Measurements from ENCODE around the gene TNS1.

The TNS1 gene

DNA sequence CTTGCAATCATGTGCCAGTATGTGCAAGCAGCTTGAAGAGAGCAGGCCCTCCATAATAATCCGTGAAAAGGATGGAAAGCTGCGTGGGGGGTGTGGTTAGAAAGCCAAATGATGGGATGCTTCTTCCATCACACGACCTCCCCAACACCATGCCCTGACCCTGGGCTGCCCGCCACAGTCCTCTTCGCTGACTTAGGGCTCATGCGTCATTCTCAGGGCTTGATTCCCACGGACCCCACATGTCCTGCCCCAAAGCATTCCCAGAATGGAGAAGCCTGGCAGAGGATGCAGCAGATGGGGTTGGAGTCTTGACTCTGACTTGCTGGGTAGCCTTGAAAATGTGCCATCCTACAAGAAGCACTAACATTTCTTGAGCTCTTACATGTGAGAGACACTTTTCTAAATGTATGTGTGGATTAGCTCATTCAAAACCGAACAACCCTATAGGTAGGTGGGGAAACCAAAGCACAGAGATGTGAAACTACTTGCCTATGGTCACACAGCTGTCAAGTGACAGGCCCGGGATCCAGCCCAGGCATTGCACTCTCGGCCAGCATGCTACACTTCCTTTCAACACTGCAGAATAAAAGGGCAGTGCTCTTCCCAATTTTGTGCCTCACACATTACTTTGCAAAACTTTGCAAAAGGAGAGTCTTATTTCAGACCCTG, 3.7 kb downstream of the TNS1 start:
- no peak for DNase-seq (ENCODE audit: low spot score)

DNA sequence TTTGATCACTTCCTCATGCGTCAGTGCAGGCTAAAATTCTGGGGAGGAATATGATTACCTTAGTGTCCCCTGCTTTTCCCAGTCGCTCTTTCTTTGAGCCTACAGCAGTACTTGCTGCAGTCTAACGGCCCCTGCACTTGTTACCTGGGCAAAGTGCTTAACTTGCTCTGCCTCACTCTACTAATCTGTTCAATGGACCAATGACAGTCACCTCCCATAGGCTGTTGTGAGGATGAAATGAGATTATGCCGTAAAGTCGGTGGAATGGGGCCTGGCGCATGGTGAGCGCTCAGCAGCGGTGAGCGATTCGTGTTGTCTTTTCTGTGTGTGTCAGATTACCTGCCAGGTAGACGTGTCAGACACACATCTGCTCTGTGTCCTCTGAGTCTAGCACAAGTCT, 5.3 kb downstream of the TNS1 start:
- no peak for DNase-seq (ENCODE audit: low spot score)

DNA sequence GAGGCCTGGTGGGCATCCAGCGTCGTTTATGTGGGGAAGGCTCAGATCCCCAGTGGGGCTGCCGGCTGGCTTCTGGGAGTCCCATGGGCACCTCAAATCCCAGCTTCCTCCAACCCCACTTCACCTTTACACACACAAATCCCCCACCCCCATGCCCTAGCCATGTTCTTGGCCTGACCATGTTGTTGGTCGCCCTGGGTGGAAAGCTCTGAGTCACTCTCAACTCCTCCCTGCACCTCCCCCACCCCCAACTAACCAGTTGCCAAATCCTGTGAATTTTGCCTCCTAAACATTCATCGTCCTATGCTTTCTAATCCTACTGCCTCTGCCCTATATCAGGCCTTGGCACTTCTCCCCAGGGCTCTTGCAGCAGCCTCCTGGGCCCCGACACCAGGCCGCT, 6.4 kb downstream of the TNS1 start:
- DNase-seq (ENCODE audit: low spot score) = no peak

DNA sequence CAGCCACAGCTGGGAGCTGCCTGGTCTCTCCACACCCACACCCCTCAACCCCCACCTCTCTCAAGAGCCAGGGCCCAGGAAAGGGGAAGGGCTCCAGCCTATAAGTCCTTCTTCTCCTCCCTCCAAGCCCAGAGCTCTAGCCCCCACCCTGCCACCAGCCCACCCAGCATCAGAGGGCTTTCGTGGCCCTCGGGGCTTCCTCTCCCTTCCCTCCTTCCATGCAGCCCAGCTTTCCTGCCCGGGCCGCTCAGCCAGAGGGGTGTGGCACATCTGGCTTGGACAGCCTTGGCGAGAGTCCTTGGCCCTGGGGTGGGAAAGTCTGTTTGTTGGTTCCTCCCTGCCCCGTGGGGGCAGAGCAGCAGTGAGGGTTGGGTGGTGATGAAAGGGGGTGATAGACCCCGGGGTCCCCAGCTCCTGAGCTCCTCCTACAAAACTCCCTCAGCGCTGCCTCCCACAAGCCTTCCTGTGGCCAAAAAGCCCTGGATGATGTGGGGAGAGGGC, 7.0 kb downstream of the TNS1 start:
- DNase-seq (ENCODE audit: low spot score) = no peak

DNA sequence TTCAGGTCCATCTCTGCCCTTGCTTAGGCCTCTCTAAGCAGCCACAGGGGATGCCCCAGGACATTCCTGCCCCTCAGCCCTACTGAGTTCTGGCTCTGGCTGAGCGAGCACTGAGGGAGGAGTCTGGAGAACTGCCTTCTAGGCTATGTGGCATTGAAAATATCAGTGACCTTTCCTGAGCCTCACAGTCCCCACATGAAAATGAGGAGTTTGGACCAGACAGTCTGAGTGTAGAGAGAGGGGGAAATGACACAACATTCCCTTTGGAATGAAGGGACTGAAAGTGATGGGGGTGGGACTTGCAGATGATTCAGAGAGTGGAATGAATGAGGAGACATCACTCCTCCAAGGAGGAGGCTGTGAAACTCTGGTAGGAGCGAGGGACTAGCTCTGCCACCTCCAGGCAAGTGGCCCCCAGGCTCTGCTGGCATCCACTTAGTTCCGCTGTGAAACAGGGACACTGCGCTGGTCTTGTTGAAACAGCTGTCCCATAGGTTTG, 8.0 kb downstream of the TNS1 start:
- DNase-seq (ENCODE audit: low spot score) = peak; percentile 87

DNA sequence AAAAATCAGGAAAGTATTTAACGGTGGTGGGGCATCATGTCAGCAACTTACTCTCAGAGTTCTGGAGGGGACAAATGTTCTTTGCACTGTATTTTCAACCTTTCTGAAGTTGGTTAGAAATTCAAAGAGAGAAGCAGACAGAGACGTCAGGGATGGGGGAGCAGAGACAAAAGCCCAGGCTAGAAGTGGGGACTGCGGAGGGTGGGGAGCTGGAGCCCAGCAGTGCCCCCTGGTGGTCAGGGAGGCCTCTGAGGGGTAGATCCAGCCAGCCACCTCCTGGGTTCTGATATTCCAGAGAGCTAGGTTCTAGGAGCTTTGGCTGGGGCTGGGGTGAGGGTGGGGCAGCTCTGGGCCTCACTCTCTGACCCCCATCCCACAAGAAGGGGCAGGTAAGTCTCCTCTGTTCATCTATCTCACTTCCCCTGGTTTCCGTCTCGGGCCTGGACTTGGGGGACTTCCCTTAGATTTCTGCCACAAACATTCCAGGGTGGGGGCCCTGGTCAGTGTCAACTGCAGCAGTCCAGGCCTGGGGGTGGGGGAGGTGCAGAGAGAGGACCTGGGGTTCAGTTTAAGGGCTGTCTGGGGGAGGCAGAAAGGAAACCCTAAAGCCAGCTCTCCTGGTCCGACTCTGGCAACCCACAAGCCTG, 8.9 kb downstream of the TNS1 start:
- no peak for DNase-seq (ENCODE audit: low spot score)

DNA sequence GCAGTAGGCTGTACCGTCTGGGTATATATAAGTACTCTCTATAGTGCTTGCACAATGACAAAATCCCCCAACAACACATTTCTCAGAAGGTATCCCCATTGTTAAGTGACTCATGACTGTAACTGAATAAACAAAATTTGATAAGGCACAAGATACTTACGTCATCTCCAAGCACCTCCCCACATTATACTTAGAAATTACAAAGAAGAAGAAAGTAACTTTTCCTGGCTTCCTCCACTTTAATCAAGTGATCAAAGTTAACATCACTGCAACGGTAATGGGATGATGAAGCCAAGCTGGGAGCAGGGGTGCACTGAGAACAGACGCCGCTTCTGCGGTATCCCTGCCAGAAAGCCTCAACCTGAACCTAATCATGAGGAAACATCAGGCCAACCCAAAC, 9.7 kb downstream of the TNS1 start:
- no peak for DNase-seq (ENCODE audit: low spot score)

DNA sequence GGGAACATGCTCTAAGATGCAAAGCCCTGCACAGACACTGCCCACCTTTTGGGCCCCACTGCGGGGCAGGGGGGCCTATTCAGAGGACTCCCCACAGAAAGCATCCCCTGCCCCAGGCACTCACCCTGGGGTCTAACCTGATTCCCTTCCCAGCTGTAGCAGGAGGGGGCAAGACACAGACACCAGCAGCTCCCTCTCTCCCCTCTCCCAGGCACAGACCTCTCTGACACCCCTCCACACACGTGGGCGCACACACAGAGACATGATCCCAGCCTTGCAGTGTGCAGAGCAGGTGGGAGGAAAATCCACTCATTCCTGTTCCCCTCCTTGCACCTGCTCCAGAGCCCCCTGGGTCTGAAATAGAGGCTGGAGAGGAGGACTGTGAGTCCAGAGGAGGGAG, 10.7 kb downstream of the TNS1 start:
- no peak for DNase-seq (ENCODE audit: low spot score)

DNA sequence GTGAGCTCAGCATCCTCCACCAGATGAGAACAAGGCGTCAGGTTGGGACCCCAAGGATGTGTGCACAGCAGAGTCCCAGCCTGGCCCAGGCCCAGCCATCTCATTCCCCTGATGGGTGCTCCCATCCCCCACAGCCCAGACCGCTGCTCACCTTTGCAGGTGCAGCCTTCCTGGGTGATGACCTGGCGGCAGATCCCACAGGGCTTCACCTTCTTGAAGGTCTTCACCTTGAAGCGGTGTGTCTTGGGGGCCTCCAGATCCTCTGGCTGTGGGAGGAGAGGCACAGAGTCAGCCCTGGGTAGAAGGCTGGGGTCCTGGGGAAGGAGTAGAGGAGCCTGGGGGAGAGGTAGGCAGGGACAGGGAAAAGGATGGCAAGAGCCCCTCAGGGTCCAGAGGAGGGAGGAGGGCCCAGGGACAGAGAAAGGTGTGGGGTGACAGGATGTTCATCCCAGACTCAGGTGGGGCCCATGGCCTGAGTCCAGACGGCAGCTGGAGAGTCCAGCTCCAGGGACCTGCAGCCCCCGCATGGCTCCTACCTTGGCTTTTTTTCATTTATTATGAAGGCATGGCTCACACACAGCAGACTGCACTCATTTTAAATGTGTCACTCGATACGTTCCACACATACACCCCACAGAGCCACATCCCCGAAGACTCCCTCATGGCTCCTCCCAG, 11.9 kb downstream of the TNS1 start:
- no peak for DNase-seq (ENCODE audit: low spot score)

DNA sequence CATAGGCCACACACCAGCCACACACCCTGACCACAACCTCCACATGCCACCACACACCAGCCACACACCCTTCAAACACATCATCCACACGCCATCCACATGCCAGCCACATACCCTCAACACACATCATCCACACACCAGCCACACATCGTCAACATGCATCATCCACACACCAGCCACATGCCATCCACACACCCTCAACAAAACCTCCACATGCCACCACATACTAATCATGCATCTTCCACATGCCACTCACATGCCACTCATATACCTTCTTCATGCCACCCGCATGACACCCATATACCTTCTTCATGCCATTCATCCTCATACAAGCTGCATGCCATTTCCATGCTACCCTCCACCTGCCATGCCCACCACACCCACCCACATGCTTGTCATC, 12.4 kb downstream of the TNS1 start:
- DNase-seq (ENCODE audit: low spot score) = no peak

DNA sequence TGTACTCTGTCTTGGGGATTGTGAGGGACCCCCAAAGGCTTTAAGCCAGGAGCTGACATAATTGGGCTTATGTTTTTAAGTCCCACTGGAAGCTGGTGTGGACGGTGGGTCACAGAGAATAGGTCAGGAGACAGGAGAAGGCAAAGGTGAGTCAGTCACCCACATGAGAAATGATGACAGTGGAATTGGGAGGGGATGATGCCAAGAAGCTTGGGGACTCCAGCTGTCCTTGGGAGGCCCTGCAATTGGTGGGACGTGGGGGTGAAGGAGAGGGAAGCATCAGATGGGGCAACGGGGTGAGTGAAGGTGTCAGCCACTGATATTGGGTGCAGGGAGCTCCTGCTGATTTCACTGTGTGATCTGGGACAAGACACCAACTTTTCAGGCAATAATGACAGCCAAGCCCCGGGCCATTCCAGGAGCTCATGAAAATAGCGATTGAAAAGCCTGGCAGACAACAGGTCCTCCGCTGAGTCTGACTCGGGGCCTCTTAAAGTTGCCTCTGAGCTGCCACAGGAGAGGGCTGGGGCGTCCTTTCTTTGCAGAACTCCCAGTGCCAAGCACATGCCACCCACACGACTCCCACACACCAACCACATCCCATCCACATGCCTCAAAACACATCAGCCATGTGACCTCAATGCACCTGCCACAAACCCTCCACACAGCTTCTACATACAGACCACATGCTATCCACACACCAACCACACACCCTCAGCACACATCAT, 13.4 kb downstream of the TNS1 start:
- no peak for DNase-seq (ENCODE audit: low spot score)

DNA sequence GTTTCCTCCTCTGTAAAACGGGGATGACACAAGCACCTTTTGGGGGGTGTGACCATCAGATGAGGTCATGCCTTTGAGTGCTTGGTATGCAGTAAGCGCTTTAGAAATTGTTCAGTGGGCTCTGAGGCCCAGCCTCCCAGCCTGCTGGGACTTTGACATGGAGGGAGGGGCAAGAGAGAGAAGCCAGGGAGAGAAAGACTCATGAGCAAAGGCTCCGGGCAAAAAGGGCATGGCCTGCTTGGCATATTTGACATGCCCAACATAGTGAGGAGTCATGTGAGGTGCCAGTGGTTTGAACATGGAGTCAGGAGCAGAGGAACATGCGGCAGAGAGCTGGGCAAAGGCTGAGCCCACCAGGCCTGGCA, 14.0 kb downstream of the TNS1 start:
- DNase-seq (ENCODE audit: low spot score) = no peak

DNA sequence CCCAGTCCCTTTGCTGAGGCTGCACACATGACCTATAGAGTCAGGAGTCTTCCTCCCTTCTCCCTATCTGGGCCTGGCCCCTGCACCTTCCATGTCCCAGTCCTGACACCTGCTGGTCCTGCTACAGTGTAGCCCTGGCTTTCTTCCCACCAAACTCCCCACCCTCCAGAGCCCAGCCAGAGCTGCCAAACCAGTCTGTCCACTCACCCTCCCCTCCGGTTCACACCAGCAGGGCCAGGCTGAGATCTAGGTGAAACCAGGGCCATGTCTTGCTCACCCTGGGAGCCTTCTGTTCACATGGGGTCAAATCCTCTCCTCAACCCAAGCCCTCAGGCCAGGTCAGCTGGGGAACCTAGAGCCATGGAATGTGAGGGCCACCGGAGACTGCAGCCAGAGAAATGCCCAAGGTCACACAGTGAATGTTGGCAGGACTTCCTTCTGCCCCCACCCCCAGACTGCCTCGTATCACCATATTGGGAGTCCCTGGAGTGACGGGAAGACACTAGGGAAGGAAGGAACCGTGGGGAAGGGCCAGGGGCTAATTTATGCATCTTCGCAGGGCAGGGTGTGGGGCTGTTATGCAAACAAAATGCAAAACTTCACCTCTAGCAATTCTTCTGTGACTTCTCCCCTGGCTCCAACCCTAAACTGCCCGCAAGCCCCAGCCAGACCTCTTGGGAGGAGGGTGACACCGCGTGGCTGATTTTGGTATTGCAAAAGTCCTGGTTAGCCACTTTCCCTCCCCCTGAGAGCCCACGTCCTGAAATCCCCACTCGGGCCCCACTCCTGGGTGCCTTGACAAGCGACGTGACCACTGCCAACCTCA, 14.6 kb downstream of the TNS1 start:
- DNase-seq (ENCODE audit: low spot score) = peak; percentile 74

DNA sequence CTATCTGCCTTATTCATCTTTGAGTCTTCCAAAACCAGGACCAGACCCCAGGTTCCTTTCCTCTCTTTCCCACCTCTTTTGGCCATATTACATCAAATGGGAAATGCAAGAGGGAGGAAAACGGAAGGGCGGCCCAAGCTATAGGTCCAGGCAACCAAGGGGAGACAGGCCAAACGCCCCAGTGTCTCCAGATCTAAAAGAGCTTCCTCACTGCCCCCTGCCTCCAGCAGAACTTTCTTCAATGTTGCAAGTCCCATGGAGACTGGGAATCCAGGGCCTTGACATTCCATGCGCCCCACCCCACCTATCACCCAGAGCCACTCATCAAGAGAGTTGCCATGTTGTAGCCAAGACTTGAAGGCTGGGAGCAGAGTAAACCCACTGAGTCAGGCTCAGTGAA, 15.4 kb downstream of the TNS1 start:
- DNase-seq (ENCODE audit: low spot score) = no peak

DNA sequence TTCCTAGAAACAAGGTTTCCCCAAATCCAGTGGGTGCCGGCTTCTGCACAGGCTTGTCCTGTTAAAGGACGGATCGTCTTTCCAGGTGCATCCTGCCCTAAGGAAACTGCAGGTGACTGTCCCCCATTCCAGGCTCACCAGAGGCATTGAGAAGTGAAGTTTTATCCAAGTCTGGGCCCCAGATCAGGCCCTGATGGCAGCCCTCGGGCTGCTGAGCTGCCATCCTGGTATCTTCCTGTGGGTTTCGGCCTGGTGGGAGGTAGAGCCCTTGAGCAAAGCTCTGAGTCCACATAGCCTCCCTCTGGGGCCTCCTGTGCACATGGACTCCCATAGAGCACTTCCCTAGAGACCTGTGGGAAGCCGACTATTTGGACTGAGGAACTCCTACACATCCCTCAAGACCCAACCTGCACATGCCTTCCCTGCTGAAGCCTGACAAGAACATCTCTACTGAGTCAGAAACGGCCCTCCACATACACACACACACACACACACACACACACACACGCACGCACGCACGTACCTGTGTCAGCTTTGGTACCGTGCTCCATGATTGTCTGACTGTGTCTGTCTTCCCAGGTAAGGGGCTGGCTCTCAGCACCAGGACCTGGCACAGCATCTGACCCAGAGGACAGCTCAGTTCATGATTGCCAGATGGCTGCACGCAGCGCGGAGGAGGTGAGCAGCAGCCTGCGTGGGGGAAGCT, 16.4 kb downstream of the TNS1 start:
- no peak for DNase-seq (ENCODE audit: low spot score)

DNA sequence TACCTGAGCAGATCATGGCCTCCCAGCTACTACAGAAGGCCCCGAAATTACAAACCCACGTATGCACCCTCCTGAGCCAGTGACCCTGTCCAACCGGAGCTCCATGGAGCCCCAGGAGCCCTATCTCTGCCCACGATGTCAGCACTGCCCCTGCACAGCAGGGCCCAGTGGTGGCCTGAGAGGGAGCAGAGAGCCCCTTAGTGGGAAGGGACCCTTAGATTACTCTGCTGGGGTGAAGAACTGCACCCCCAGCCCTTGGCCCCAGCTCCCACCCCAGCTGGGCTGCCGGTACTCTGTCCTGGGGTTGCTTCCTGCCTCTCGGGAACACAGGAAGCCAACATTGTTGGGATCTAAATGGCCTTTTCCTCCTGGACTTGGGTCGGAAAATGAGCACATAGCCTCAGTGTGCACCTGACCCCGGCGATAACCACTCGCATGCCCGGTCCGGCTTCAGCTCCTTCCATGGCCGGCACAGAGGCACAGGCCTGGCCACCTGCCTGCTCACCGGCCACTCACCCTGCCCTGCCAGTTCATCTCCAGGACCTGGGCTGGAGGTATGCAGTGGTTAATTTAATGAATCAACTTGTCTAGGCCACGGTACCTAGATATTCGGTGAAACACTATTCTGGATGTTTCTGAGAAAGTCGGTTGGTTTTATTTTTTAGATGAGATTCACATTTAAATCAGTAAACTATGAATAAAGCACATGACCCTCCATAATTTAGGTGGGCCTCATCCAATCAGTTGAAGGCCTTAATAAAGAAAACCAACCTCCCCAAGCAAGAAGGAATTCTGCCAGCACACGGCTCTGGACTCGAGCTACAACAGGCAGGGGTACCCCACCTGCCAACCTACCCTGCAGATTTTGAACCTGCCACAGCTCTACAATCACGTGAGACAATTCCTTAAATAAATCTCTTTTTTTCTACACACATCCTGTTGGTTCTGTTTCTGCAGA, 19.2 kb downstream of the TNS1 start:
- DNase-seq (ENCODE audit: low spot score) = no peak

DNA sequence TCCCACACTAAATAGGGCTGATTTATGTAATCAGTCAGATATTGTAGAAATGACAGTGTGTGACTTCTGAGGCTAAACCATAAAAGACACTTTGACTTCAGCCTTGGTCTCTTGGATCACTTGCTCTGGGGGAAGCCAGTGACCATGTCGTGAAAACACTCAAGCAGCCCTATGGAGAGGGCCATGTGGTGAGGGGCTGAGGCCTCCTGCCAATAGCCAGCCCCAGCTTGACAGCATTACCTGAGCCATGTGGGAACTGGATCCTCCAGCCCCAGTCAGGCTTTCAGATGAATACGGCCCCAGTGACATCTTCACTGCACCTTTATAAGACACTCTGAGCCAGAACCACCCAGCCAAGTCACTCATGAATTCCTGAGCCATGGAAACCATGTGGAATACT, 20.8 kb downstream of the TNS1 start:
- DNase-seq (ENCODE audit: low spot score) = no peak

DNA sequence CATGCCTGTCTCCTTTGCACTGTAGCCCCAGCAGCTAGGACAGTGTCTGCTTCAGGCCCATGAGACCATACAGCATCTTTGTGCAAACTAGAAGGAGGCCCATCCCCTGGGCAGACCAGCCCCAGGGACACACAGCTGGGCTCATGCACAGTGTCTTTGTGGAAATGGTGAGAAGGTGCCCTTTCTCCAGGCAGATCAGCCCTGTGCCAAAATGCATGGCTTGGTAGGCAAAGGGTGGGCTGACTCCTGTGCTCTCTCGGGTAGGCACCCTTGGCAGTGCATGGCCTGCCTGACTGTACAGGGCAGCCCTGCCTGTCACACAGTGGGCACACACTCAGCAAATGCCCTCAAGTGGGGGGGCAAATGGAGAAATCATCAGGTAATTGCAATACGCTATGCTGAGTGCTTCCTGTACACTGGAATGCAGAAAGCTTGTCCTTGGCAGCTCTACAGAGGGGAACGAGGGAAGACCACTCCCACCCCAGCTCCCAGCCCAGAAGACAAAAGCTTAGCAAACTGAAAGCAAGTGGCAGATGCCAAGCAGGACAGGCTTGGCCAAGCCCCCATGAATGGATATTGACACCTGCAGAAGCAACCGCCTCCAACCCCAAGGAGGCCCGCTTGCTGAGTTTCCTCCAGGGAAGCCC, 21.6 kb downstream of the TNS1 start:
- no peak for DNase-seq (ENCODE audit: low spot score)

DNA sequence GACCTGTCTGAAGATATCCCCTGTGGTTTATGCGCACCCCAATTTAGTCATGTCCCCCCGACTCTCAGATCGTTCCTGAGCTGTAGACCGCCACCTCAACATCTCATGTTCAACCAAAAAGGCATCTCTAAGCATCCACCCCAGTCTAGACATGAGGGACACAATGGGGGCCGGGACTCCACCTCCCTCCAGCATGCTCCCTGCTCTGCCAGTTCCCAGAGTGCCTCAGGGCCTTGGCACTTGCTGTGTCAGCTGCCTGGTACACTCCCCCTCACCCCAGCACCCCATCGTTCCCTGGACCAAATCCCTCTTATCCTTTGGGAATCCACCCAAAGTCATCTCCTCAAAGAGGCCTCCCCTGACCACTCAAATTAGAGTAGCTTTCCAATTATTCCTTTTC, 22.2 kb downstream of the TNS1 start:
- DNase-seq (ENCODE audit: low spot score) = no peak
